Renal cortex interstitium (tissue), 11 donors: ENCODE data around the gene CSNK2A1. TPM values are rescaled to one million over a fixed set of nuclear protein-coding genes. Genes with fewer than 3 reads are reported as not detected.

Experiments used
- DNase-seq, 11 donors: peaks; one replicate each; pipeline ENCODE4 v3.0.0-alpha.2; 2013; ENCODE audit warnings: low read depth in 9 of 11, low spot score in 4 of 11; ENCODE audit errors: extremely low read depth in 1 of 11
- polyA plus RNA-seq, 3 donors: library from polyadenylated mRNA; unstranded; fragments of 120-200 nt; gene quantifications; one replicate each; pipeline ENCODE4 v1.2.1, GENCODE V29; 2013; ENCODE audit not compliant: insufficient read length in 3 of 3

CSNK2A1 gene
- polyA plus RNA-seq, 3 donors: 131 to 154 (median 143) TPM

DNA sequence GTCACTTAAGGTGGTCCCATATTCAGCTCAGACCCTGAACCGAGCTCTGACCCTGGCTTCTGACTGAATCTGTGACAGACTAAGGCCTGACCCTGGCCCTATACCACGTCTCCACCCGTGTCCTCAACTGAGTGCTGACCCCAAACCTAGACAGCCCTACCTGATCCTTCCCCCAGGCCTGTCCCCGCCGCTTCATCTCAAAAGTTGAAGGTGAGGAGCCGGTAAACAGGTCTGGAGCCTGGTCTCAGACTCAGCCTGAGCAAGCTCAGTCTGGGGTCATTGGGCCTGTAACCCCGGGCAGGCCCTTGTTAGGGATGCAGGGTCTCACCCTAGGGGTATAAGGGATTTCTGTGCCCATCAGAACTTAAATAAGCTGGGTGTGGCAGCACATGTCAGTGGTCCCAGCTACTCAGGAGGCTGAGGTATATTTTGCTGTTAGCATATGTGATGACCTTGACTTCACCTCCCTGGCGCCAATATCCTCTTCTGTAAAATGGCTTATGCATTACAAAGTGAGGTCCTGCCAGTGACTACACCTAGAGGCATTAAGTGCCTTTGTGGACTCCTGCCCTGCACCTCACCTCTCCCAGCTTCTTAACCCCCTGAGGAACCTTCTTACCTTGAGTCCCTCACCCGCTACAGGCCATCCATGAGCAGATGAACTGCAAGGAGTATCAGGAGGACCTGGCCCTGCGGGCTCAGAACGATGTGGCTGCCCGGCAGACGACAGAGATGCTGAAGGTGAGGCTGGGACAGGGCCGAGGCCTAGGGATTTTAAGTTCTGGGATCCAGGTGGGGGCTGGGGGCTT, 115.5 kb downstream of the CSNK2A1 start:
- no peak for DNase-seq

GRCh38 chr20:427401-427800, 116.2 kb downstream of the CSNK2A1 start:
- DNase-seq: no peak

DNA sequence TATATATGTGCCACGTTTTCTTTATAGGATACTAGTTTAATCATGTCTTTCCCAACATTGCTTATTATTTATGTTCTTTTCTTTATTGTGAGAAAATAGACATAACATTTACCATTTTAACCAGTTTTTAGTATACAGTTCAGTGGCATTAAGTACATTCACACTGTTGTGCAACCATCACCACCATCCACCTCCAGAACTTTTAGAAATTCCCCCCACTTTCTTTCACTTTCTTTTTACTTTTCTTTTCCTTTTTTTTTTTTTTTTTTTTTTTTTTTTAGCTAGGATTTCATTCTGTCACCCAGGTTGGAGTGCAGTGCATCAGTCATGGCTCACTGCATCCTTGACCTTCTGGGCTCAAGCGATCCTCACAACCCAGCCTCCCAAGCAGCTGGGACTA, 117.0 kb downstream of the CSNK2A1 start:
- no peak for DNase-seq

Other genes with a start within 250 kb of the CSNK2A1 start
- 10 to 100 TPM; 41.0 to 57.2 (median 48.6) TPM for gene ZCCHC3, start 246.2 kb downstream of the CSNK2A1 start, polyA plus RNA-seq
- gene SOX12, start 218.2 kb downstream of the CSNK2A1 start, polyA plus RNA-seq: 10 to 100 TPM; 27.8 to 43.5 (median 35.2) TPM
- 10 to 100 TPM; 46.1 to 53.6 (median 51.9) TPM for gene NRSN2, start 196.7 kb downstream of the CSNK2A1 start, polyA plus RNA-seq
- 1 to 10 TPM; 3.0 to 4.2 (median 4.1) TPM for gene TRIB3, start 163.0 kb downstream of the CSNK2A1 start, polyA plus RNA-seq
- 10 to 100 TPM; 81.2 to 98.0 (median 85.4) TPM for gene RBCK1, start 135.5 kb downstream of the CSNK2A1 start, polyA plus RNA-seq
- 10 to 100 TPM; 32.3 to 34.5 (median 32.4) TPM for gene TBC1D20, start 81.3 kb downstream of the CSNK2A1 start, polyA plus RNA-seq
- 1 to 10 TPM; 1.3 to 1.9 (median 1.3) TPM for gene TCF15, start 66.5 kb upstream of the CSNK2A1 start, polyA plus RNA-seq
- 10 to 100 TPM; 12.0 to 14.0 (median 12.8) TPM for gene SRXN1, start 109.4 kb upstream of the CSNK2A1 start, polyA plus RNA-seq
- under 1 TPM in 2 of 3 donors, not detected in 1; 0.05 TPM for gene SCRT2, start 132.0 kb upstream of the CSNK2A1 start, polyA plus RNA-seq
- 1 to 10 TPM; 3.3 to 4.0 (median 3.6) TPM for gene SLC52A3, start 224.7 kb upstream of the CSNK2A1 start, polyA plus RNA-seq